ENCODE data around the gene ZNF664.

The ZNF664 gene

GRCh38 chr12:124028555-124028925 lies 55.5 kb downstream of the ZNF664 start:
- TF ChIP-seq ZFX (IDR thresholded peaks at IDR 0.05; ENCODE audit: borderline replicate concordance), result no peak
- TF ChIP-seq CTCF (IDR thresholded peaks at IDR 0.05), result no peak
- no peak overlapping the region for H3K27ac ChIP-seq

- H3K27ac ChIP-seq, result no peak overlapping the region
- no peak for TF ChIP-seq ZFX (IDR thresholded peaks at IDR 0.05; ENCODE audit: borderline replicate concordance)
- TF ChIP-seq CTCF (IDR thresholded peaks at IDR 0.05), result no peak
Measured at GRCh38 chr12:124030008-124030407, 57.0 kb downstream of the ZNF664 start.

GRCh38 chr12:124030510-124030909 lies 57.5 kb downstream of the ZNF664 start:
- TF ChIP-seq CTCF (IDR thresholded peaks at IDR 0.05) (no peak), ZFX (IDR thresholded peaks at IDR 0.05; ENCODE audit: borderline replicate concordance) (no peak)
- H3K27ac ChIP-seq, result no peak overlapping the region

GRCh38 chr12:124031058-124031457 lies 58.0 kb downstream of the ZNF664 start:
- TF ChIP-seq ZFX (IDR thresholded peaks at IDR 0.05; ENCODE audit: borderline replicate concordance), result no peak
- no peak for TF ChIP-seq CTCF (IDR thresholded peaks at IDR 0.05)
- no peak overlapping the region for H3K27ac ChIP-seq

GRCh38 chr12:124032265-124032886 lies 59.4 kb downstream of the ZNF664 start:
- TF ChIP-seq ZFX (IDR thresholded peaks at IDR 0.05; ENCODE audit: borderline replicate concordance) (no peak), CTCF (IDR thresholded peaks at IDR 0.05) (peak; percentile 99)
- H3K27ac ChIP-seq, result no peak overlapping the region

GRCh38 chr12:124033859-124034258 lies 60.8 kb downstream of the ZNF664 start:
- no peak overlapping the region for H3K27ac ChIP-seq
- TF ChIP-seq ZFX (IDR thresholded peaks at IDR 0.05; ENCODE audit: borderline replicate concordance) (no peak), CTCF (IDR thresholded peaks at IDR 0.05) (no peak)

- TF ChIP-seq ZFX (IDR thresholded peaks at IDR 0.05; ENCODE audit: borderline replicate concordance), result no peak
- no peak for TF ChIP-seq CTCF (IDR thresholded peaks at IDR 0.05)
- no peak overlapping the region for H3K27ac ChIP-seq
Measured at GRCh38 chr12:124034297-124034696, 61.3 kb downstream of the ZNF664 start.

Data from 22Rv1 (cell line).